ENCODE results near the gene GRIA4.

GRIA4 gene

DNA sequence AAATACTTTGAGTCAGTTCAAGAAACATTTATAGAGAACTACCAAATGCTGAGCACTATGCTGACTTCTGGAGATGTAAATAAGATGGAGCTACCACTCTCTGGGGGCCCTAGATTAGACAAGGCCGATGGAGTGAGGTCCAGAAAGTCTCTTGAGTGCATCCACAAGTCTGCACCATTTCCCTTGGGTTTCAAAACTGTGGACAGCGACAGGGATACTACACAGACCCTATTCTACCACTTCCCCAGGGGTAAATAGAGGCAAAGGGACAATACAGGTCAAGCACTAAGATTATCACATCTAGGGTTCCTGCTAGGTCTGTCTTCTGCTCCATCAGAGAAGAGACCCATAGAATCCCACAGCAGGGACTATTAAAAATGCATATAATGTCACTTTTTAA, 183.2 kb downstream of the GRIA4 start:
- no peak for DNase-seq

DNA sequence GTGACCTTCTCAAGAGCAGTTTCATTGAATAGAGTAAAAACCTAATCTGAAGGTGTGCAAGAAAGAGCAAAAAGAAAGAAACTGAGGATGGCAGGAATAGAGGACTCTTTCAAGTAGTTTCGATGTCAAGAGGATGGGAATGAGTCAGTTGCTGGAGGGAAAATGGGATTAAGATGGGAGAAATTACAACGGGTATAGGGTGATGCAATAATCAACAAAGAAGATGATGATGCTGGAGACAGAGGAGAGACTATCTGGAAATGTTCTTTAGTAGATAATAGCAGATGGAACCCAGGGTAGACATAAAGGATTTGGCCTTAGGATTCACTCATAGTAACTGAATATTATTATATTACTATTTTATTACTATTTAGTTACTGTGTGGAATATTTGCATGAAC, 189.4 kb downstream of the GRIA4 start:
- no peak for DNase-seq

DNA sequence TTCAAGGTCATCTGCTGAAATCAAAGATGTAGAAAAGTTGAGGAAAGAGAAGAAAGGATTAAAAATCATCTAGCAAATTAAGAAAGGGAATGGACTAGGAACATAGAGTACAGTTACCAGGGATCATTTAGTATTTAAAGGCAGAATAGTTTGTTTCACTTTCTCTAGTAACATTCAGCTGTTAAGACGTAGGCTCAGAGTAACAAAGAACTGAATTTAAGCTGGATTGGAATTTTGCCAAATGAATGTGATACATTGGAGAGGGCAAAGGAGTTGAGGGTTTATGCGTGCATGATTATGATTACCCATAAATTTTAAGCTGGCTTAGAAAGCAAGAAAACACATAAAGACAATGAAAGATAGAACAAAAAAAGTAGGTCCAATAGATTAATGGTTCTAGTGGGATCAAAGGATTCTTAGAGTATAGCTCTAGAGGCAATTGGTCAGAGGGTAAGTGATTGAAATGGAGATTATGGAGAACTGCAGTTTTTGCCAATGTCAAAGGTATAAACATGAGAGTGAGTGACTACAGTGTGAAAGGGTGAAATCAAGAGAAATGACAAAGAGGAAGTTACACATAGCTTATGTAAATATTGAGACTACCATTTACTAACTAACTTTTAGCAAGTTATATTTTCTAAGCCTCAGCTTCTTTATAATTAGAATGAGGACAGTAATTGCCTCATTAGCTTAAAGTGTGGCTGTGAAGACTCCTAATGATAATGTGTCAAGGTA, 190.0 kb downstream of the GRIA4 start:
- DNase-seq = no peak

DNA sequence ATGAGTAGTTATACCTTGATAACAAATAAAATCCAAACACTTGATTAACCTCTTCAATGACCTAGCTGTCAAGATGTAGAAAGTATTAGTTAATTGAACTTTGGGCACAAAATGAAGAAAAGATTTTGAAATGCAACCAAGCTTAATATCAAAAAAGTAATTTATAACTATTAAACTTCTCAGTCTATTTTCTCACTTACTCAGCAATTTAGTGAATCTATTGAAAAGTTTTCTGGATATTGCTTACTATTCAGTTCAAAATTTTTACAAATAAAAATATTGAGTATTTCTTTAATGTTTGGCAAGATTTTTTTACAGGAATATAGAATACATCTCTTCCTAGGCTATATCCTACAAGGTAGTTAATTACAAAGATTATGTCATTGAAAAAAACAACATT, 192.5 kb downstream of the GRIA4 start:
- no peak for DNase-seq

DNA sequence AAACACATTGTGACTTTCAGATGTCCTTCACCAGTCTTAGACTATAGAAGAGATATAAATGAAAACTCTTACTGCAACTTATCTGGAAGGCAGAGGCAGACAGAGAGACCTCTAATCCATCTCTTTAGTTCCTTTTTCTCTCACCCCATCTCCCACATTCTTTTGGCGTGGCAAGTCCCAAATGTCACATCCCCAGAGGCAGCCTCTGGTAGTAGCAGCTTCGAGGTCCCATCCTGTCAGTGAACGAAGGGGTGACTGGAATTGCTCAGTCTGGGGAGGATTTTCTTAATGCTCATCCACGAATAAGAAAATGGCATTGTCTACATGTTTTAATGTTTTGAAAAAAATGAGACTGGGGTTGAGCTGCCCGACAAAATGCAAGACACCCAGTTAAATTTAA, 201.4 kb downstream of the GRIA4 start:
- DNase-seq = no peak

DNA sequence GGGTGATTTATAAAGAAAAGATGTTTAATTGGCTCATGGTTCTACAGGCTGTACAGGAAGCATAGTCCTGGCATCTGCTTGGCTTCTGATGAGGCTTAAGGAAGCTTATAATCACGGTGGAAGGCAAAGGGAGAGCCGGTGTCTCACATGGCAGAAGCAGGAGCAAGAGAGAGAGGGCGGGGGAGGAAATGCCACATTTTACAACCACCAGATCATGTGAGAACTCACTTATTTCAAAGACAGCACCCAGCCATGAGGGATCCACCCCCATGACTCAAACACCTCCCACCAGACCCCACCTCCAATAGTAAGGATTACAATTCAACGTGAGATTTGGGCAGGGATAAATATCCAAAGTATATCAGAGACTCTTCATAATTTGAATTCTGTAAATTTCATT, 211.5 kb downstream of the GRIA4 start:
- DNase-seq = no peak

DNA sequence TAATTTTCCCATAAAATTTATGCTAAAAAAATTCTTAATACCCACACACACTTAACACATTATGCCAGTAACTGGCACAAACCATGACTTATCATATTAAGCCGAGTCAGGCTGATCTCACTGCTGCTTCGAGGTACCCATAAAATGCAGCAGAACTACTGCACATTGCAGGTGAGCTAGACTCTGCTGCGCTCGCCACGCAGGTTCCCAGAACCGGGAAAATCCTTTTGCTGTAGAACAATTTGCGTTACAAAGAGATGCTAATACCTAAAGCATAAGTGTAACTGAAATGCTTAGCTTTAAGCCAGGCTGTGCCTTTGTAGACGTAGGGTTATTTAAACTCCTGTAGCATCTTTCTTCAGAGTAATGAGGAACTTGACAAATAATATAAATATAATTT, 211.9 kb downstream of the GRIA4 start:
- DNase-seq = no peak

DNA sequence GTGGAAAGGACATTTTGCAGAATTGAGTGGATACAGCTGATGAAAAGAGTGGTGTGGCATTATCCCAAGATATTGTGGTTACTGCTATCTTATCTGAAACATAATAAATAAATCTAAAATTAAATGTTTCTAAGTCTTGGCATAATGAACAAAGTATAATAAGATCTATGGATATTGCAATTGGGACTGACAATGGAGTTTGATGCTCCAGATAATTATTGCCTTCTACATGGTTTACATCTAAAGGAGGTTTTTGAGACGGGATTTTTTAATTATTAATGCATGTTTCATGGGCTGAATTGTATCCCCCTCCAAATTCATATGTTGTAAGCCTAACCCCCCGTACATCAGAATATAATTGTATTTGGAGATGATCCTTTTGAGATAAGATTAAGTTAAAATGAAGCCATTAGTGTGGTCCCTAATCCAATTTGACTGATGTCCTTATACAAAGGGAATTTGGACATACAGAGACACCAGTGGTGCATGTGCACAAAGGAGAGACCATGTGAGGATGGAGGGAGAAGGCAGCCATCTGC, 213.7 kb downstream of the GRIA4 start:
- DNase-seq = no peak

DNA sequence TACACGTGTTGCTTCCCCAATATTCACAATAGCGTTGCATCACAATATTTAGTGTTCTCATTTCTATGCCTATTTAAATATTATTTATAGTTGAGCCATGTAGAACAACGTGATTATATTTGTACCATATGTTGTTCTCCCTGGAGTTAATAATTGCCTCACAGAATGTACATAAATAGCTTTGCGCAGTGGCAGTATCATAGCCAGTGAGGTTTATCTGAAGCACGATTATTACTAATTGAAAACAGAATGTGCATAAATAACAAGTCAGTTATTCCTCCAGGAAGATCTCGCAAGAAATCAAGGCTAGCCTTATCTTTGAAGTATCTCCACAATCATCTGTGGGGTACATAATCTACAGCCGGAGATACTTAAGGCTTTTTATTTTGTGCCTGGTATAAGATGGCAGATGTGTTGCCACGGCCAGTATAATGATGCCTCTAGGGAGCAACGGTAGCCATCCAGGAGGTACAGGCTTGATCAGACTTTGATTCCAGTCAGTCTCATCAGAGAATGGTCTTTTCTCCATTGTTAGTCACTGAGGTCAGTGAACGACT, 214.7 kb downstream of the GRIA4 start:
- DNase-seq = no peak

DNA sequence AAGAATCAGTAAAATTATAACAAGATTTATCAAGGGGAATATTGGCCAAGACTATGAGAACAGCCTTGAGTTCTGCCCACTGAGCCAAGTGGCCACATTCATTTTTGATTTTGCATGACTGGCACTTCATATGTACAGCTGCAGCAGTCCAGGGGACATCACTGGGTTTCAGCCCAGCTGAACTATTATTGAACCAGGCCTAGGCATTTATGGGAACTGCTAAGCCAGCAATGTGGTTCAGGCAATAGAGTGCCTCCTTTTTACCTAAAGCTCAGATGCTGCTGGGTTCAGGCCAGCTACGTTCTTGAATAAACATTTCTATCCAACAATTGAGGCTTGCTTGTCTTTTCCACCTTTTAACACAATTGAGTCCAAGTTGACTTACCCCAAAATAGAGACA, 215.3 kb downstream of the GRIA4 start:
- DNase-seq = no peak

DNA sequence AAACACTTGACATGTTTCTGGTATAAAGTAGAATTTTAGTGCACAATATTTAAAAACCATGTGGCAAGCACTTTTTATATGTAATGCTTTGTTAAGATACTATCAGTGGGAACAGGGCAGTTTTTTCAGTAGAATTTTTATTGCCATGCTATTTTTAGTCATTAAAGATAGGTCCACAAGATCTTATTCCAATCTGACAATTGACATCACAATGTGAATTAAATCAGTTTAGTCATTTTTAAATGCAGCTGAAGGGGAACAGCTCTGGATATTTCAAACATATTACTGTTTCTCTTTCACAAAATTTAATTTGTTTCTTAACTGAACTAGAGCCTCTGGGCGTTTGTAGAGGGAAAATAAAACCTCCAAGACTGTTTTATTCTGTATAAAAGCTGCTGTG, 218.0 kb downstream of the GRIA4 start:
- DNase-seq = no peak

DNA sequence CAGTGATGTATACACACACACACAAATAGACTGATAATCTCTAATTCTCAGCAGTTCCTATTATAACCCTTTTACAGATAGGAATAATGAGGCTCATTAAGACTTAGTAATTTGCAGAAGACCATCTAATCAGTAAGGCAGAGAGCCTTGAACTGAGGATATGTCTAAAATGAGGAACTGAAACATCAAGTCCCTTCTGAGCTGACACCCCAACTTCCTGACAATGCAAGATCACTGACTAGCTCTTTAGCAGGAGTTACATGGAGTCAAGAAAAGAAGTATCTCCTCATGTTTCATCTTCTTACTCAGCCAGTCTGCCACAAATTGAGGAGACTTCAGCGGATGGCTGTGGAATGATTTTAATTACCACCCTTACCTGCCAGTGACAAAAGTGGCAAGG, 219.2 kb downstream of the GRIA4 start:
- DNase-seq = no peak

DNA sequence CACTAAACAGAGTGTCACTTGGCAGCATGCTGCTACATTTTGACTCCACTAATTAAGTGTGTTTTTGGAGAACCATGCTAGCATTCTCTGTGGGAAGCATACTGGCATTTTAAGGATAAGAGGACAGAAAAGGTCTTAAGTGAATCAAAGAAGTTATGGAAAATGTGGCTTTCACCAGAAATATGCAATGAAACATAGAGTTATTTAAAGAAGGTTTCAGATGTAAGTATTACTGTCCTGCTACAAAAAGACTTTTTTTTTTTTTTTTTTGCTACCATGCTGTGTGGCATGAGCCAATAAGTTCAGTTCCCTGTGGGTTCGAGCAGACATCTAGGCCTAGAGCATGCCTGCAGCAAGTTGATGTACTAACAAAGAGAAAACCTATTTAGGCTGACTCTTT, 224.6 kb downstream of the GRIA4 start:
- no peak for DNase-seq

DNA sequence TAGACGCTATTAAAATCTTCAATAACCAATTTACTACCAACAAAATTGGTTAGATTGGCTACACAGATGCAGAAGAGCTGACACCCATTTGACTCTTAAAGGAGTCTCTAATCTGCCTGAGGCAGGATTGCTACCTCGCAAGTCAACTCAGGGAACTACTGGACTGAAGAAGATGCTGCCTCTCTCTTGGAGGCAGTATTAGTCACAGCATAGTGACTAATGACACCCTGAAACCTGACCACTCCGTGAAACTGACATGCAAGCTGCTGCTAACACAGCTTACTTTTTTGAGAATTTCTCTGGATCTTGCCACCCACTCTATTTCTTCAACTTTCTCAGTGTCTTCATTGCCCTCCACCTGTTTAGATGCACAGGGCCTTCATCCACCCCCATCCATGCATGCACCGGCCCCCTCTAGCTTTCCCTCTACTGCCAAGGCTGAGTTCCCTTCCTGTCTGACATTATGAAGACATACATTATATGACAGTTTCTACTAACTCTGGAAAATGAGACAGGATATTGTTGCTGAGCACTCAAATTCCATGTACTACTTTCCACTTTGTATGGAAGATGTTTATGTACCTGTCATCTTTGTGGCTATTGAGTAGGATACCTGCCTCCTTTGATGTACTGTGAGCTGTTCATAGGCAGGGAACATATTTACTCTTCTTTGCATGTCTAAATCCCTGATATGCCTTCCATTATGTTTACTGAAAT, 229.0 kb downstream of the GRIA4 start:
- no peak for DNase-seq

DNA sequence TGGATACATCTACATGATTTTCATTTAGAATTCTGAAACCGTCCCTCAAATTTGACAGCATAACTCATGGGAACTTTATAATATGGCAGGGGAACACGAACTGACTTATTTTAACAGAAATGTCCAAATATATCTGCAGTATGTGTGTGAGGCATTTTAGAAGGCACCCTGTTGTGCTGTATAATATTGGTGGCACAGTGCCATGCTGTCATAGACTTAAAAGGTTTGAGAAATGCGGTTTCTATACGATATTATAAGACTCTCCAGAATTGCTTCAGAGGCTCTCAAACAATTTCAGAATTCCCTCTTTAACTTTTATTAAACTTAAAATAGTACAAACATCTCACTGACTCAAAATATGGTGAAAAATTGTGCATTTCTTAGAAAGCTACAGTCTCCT, 230.5 kb downstream of the GRIA4 start:
- no peak for DNase-seq

DNA sequence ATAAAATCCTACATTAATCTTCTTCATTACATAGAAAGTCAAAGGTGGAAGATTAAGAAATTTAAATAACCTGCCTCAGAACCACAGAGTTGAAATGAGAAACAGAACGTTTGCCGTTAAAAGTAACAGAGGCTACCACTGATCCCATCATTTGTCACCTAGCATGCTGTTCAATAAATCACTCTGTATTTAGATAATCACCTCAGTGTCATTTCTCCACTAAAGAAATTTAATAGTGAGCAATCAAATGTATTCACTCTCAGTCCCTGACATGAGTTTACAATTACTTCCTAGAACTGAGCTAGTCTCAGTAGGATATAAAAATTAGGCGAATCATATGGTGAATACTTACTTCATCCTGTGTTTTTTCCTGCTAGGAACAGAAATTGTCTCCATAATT, 242.5 kb downstream of the GRIA4 start:
- DNase-seq = no peak

DNA sequence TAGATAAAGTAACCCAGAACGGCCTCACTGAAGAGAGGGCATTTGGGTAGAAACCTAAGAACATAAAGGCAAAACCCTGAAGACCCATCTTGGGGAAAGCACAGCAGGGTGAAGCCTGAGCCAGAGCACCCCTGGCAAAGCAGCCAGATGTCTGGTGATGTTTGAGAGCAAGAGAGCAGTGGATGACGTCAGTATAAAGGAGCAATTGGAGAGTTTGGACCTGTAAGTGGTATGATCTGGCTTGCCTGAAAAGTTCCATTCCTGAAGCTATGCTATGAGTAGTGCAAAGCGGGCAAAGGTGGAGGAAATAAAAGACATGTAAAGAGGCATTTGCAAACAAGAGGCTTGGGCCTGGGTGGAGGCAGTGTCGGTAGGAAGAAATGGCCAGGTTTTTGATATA, 244.4 kb downstream of the GRIA4 start:
- no peak for DNase-seq

DNA sequence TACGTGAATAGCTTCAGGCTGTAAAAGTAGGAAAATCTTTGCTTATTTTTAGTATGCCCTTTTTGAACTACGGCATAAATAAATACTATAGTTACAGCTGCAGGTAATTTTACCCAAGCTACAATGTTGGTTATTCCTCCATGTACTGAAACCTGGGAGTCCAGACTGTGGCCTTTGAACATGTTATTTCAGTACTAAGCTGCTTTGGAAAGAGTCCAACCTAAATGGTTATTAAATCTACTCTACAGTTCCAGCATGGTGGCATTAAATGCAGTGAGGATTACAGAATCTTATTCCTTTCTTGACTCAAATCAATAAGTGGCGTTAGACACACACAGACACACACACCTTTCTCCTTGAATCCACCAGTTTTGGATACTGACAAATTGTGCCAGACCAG, 247.1 kb downstream of the GRIA4 start:
- DNase-seq = no peak

DNA sequence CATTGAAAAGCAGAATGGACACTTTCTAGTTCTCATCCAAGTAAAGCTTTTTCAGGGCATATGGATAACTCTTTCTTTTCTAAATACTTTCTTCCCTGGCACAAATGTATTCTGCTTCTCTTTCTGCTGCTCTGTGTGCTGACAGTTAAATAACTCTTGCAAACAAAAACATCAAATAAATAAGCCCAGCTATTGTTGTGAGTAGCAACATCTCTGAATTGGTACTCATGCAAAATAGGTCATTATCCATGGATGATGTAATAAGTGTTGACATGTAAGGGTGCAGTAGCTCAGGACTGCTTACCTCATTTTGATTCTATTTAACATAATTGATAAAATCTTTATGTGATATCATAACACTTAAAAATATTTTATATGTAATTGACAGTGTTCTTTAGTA, 247.9 kb downstream of the GRIA4 start:
- no peak for DNase-seq

DNA sequence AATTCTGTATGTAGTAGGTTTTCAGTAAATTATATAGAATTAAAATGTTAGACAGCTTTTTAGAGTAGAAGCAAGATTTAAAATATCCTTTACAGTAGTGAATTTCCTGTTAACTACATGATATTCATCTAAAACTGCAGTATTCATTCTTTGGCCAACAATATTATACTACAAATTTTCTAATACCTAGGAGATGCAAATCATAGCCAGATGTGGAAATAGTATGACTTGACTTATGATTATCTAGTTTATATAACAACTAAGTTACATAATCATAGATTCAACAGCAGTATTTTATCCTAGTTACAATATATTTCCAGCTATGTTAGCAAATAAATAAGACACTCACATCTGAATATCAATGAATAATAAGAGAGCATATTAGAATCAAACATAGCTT, 249.0 kb downstream of the GRIA4 start:
- no peak for DNase-seq

DNA sequence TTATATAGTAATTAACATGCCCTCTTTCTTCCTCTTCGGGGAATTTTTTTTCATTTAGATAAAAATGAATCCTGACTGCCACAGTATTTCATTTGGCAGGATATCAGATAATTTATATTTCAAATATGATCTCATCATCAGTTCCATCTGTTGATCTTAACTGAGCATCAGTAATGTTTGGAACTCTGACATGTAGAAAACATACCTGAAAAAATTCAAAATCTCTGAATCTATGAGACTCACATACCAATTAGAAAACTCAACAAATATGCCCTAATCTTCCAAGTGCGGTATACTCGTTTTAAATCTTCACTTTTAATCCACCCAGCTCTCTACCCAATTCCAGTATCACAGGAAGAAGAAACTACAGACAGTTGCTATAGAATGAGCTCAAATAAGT, 250.2 kb downstream of the GRIA4 start:
- DNase-seq = no peak

DNA sequence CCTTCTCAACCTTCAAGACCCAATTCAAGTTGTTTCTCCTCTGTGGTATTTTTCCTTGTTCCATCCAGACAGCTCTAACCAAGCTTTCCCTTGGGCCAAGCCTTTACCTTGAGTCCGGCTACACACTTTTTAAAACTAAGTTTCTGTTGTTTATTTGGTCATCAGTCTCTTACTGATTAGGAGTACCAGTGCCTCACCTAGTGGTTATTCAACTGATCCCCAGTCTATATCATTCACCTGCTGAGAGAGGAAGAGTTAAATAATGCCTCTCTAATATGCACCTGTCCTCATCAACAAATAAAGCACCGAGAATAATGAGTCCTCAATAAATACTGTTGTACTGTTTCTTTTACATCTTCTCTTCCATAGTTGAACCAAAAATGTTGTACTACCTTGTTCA, 251.4 kb downstream of the GRIA4 start:
- DNase-seq = no peak

DNA sequence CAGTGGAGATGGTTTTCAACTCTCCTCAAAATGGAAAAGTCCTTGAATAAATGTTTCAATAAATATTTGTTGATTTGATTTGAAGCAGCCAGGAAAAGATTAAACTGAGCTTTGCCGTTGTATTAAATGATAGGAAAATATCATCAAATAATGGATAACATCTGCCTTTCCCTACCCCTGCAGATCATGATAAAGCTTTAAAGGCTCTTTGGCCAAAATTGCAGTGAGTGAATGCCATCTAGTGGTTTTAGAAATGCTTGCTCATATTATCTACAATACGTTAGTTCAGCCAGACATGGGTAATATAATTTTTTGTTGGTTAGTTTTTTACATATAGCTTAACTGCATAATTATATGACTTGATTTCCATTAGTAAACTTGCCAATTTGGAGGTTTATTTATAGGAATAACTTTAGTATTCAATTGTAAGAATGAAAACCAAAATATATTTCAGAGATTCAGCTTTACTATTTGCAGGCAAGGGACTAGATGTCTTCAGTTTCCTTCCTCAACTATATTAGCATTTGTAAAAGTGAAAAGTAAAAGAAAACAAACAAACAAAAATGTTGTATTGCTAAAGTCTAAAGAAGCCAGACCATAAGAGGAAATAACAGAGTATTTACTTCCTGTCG, 253.0 kb downstream of the GRIA4 start:
- no peak for DNase-seq

DNA sequence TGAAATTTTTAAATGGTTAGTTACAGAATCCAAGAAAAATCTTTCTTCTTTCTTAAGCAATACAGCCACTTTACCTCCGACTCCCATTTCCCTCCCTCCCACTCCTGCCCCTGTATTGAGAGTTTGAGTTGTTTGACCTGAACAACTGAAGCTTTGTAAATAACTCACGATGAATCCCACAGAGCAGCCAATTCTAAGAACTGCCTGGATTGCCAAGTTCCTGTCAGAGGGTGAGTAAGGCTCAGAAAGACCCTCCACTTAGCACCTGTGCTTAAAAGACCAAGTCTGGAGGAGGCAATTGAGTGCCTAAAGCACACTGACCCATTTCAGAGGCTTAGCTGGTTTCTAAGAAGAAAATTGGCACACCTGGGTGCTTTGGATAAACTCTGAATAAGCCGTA, 253.7 kb downstream of the GRIA4 start:
- DNase-seq = no peak
